MG63 (cell line): ENCODE data around the gene SMARCA1. TPM values are rescaled to one million over a fixed set of nuclear protein-coding genes. Genes with fewer than 3 reads are reported as not detected.

Experiments
- DNase-seq: peaks from one replicate; pipeline ENCODE4 v3.0.0-alpha.2; 2020
- H3K27me3 ChIP-seq: fragments of 250-450 bp; sonication (Bioruptor Pico); 2 replicates; pipeline ENCODE4 v1.5.1; 2020; ENCODE audit warnings: mild to moderate bottlenecking, moderate library complexity
- H3K36me3 ChIP-seq: fragments of 250-450 bp; sonication (Bioruptor Pico); 2 replicates; pipeline ENCODE4 v1.5.1; 2020; ENCODE audit warnings: mild to moderate bottlenecking, moderate library complexity
- H3K4me3 ChIP-seq: fragments of 250-450 bp; sonication (Bioruptor Pico); 2 replicates; pipeline ENCODE4 v1.5.1; 2020; ENCODE audit warnings: mild to moderate bottlenecking, moderate library complexity
- H3K9me3 ChIP-seq: fragments of 250-450 bp; sonication (Bioruptor Pico); 2 replicates; pipeline ENCODE4 v1.5.1; 2020; ENCODE audit warnings: mild to moderate bottlenecking, moderate library complexity
- total RNA-seq: library from RNA; depleted of rRNA; stranded (reverse); fragments of >200 nt; shearing (Covaris generic); gene quantifications from 2 replicates; pipeline ENCODE4 v1.2.3, GENCODE V29; 2014; ENCODE audit warnings: low replicate concordance

Gene SMARCA1
- total RNA-seq, 1 experiment from 2014 or later, result 10.7 TPM

GRCh38 chrX:129540068-129540653, 16.9 kb upstream of the SMARCA1 start, which contains the start of gene OCRL:
TSS of gene OCRL (plus strand) at chrX:129540259. CDS start at chrX:129540440, 181 bp downstream.
- Histone ChIP-seq H3K27me3 (no peaks in the 10 kb centered on the region), H3K4me3 (peak within 1 kb of the TSS; percentile 71), H3K36me3 (peaks cover 4% of the 10 kb centered on the region; the same call in 1 of the 2 replicates), H3K9me3 (no peaks in the 10 kb centered on the region)
- peak; percentile 68 for DNase-seq

GRCh38 chrX:129534816-129535578, 11.7 kb upstream of the SMARCA1 start:
- H3K36me3 ChIP-seq, result no peaks in the 10 kb centered on the region
- DNase-seq, result peak; percentile 47
- H3K9me3 ChIP-seq, result no peaks in the 10 kb centered on the region
- H3K4me3 ChIP-seq, result no peak overlapping the region
- no peaks in the 10 kb centered on the region for H3K27me3 ChIP-seq

GRCh38 chrX:129531132-129531531, 7.8 kb upstream of the SMARCA1 start:
- H3K9me3 ChIP-seq, result no peaks in the 10 kb centered on the region
- no peaks in the 10 kb centered on the region for H3K36me3 ChIP-seq
- no peaks in the 10 kb centered on the region for H3K27me3 ChIP-seq
- no peak overlapping the region for H3K4me3 ChIP-seq
- no peak for DNase-seq

GRCh38 chrX:129530410-129530809, 7.1 kb upstream of the SMARCA1 start:
- H3K36me3 ChIP-seq, result no peaks in the 10 kb centered on the region
- no peak for DNase-seq
- no peaks in the 10 kb centered on the region for H3K9me3 ChIP-seq
- H3K4me3 ChIP-seq, result no peak overlapping the region
- no peaks in the 10 kb centered on the region for H3K27me3 ChIP-seq

- Histone ChIP-seq H3K4me3 (no peak overlapping the region), H3K9me3 (no peaks in the 10 kb centered on the region), H3K36me3 (no peaks in the 10 kb centered on the region), H3K27me3 (no peaks in the 10 kb centered on the region)
- DNase-seq, result no peak
Observed at GRCh38 chrX:129529685-129530281, 6.5 kb upstream of the SMARCA1 start.

GRCh38 chrX:129525896-129526295, 2.6 kb upstream of the SMARCA1 start:
- H3K27me3 ChIP-seq, result no peaks in the 10 kb centered on the region
- no peaks in the 10 kb centered on the region for H3K36me3 ChIP-seq
- H3K9me3 ChIP-seq, result no peaks in the 10 kb centered on the region
- DNase-seq, result no peak
- no peak overlapping the region for H3K4me3 ChIP-seq

- H3K9me3 ChIP-seq, result no peaks in the 10 kb centered on the region
- no peaks in the 10 kb centered on the region for H3K27me3 ChIP-seq
- DNase-seq, result no peak
- no peak overlapping the region for H3K4me3 ChIP-seq
- no peaks in the 10 kb centered on the region for H3K36me3 ChIP-seq
Observed at GRCh38 chrX:129525162-129525561, 1.9 kb upstream of the SMARCA1 start.

GRCh38 chrX:129524250-129524850, 1.1 kb upstream of the SMARCA1 start:
- no peaks in the 10 kb centered on the region for H3K27me3 ChIP-seq
- no peaks in the 10 kb centered on the region for H3K36me3 ChIP-seq
- DNase-seq, result no peak
- H3K9me3 ChIP-seq, result no peaks in the 10 kb centered on the region
- no peak overlapping the region for H3K4me3 ChIP-seq

GRCh38 chrX:129522184-129523078, 859 bp downstream of the SMARCA1 start:
- H3K9me3 ChIP-seq, result no peaks in the 10 kb centered on the region
- H3K27me3 ChIP-seq, result no peaks in the 10 kb centered on the region
- H3K4me3 ChIP-seq, result peak overlapping the region; percentile 57
- DNase-seq, result peak; percentile 61
- no peaks in the 10 kb centered on the region for H3K36me3 ChIP-seq

- Histone ChIP-seq H3K36me3 (no peaks in the 10 kb centered on the region), H3K9me3 (no peaks in the 10 kb centered on the region), H3K4me3 (no peak overlapping the region), H3K27me3 (no peaks in the 10 kb centered on the region)
- no peak for DNase-seq
Observed at GRCh38 chrX:129520151-129520550, 3.1 kb downstream of the SMARCA1 start.

GRCh38 chrX:129516402-129516801, 6.9 kb downstream of the SMARCA1 start:
- H3K27me3 ChIP-seq, result no peaks in the 10 kb centered on the region
- H3K36me3 ChIP-seq, result no peaks in the 10 kb centered on the region
- H3K9me3 ChIP-seq, result no peaks in the 10 kb centered on the region
- H3K4me3 ChIP-seq, result no peak overlapping the region
- no peak for DNase-seq

- Histone ChIP-seq H3K36me3 (no peaks in the 10 kb centered on the region), H3K27me3 (no peaks in the 10 kb centered on the region), H3K9me3 (no peaks in the 10 kb centered on the region), H3K4me3 (no peak overlapping the region)
- no peak for DNase-seq
Observed at GRCh38 chrX:129512409-129512808, 10.9 kb downstream of the SMARCA1 start.

GRCh38 chrX:129511689-129512088, 11.6 kb downstream of the SMARCA1 start:
- Histone ChIP-seq H3K9me3 (no peaks in the 10 kb centered on the region), H3K36me3 (no peaks in the 10 kb centered on the region), H3K27me3 (no peaks in the 10 kb centered on the region), H3K4me3 (no peak overlapping the region)
- no peak for DNase-seq

GRCh38 chrX:129510331-129510730, 13.0 kb downstream of the SMARCA1 start:
- Histone ChIP-seq H3K36me3 (no peaks in the 10 kb centered on the region), H3K9me3 (no peaks in the 10 kb centered on the region), H3K27me3 (no peaks in the 10 kb centered on the region), H3K4me3 (no peak overlapping the region)
- DNase-seq, result no peak

- no peak for DNase-seq
- H3K9me3 ChIP-seq, result no peaks in the 10 kb centered on the region
- H3K36me3 ChIP-seq, result no peaks in the 10 kb centered on the region
- H3K27me3 ChIP-seq, result no peaks in the 10 kb centered on the region
- H3K4me3 ChIP-seq, result no peak overlapping the region
Observed at GRCh38 chrX:129497146-129497843, 26.0 kb downstream of the SMARCA1 start.

- H3K27me3 ChIP-seq, result no peaks in the 10 kb centered on the region
- no peaks in the 10 kb centered on the region for H3K9me3 ChIP-seq
- no peak for DNase-seq
- no peaks in the 10 kb centered on the region for H3K36me3 ChIP-seq
- no peak overlapping the region for H3K4me3 ChIP-seq
Observed at GRCh38 chrX:129496625-129497024, 26.7 kb downstream of the SMARCA1 start.
